MM.1S (cell line): ENCODE measurements around the gene VPS18.

Experiments
- DNase-seq: peaks from one replicate; pipeline ENCODE4 v3.0.0-alpha.2; 2015
- H2AFZ ChIP-seq: fragments of 300-600 bp; sonication (generic); 2 replicates; pipeline ENCODE4 v1.6.0; 2016; ENCODE audit warnings: antibody characterized with exemption, low read length
- H3F3A ChIP-seq: fragments of 300-600 bp; sonication (generic); 2 replicates; pipeline ENCODE4 v1.6.1; 2016; ENCODE audit warnings: mild to moderate bottlenecking, antibody characterized with exemption, low read length, moderate library complexity, mixed read lengths; ENCODE audit not compliant: insufficient read depth
- H3K27ac ChIP-seq: fragments of 300-600 bp; sonication (generic); 2 replicates; pipeline ENCODE4 v1.5.1; 2016; ENCODE audit warnings: mild to moderate bottlenecking, low read length
- H3K27me3 ChIP-seq: fragments of 300-600 bp; sonication (generic); replicated peaks from 2 replicates; pipeline ENCODE4 v1.6.0; 2016; ENCODE audit warnings: low read length; ENCODE audit not compliant: insufficient read depth
- H3K36me3 ChIP-seq: fragments of 300-600 bp; sonication (generic); replicated peaks from 2 replicates; pipeline ENCODE4 v1.6.1; 2016; ENCODE audit warnings: mild to moderate bottlenecking, low read length, mixed read lengths; ENCODE audit not compliant: insufficient read depth
- H3K4me1 ChIP-seq: fragments of 300-600 bp; sonication (generic); 2 replicates; pipeline ENCODE4 v1.6.1; 2016; ENCODE audit warnings: low read length, mixed read lengths
- H3K4me2 ChIP-seq: fragments of 300-600 bp; sonication (generic); 2 replicates; pipeline ENCODE4 v1.6.0; 2016; ENCODE audit warnings: low read depth, low read length
- H3K4me3 ChIP-seq: fragments of 300-600 bp; sonication (generic); 2 replicates; pipeline ENCODE4 v1.5.1; 2016; ENCODE audit warnings: low read length, mixed read lengths
- H3K79me2 ChIP-seq: fragments of 300-600 bp; sonication (generic); 2 replicates; pipeline ENCODE4 v1.6.1; 2016; ENCODE audit warnings: mixed run types, low read length, mixed read lengths
- H3K9ac ChIP-seq: fragments of 300-600 bp; sonication (generic); 2 replicates; pipeline ENCODE4 v1.6.1; 2016; ENCODE audit warnings: low read length, mixed read lengths
- H3K9me2 ChIP-seq: fragments of 300-600 bp; sonication (generic); replicated peaks from 2 replicates; pipeline ENCODE4 v1.6.1; 2016; ENCODE audit warnings: mild to moderate bottlenecking, low read length, mixed read lengths; ENCODE audit not compliant: insufficient read depth
- H3K9me3 ChIP-seq: fragments of 300-600 bp; sonication (generic); replicated peaks from 2 replicates; pipeline ENCODE4 v1.6.1; 2016; ENCODE audit warnings: mild to moderate bottlenecking, low read length, mixed read lengths; ENCODE audit not compliant: insufficient read depth
- H4K20me1 ChIP-seq: fragments of 300-600 bp; sonication (generic); 2 replicates; pipeline ENCODE4 v1.6.1; 2016; ENCODE audit warnings: mild to moderate bottlenecking, low read length, moderate library complexity, mixed read lengths; ENCODE audit not compliant: insufficient read depth
- CTCF ChIP-seq: fragments of 300-600 bp; sonication (generic); IDR thresholded peaks from 2 replicates; pipeline ENCODE4 v1.5.1; 2016; ENCODE audit warnings: antibody characterized with exemption, low read length, mixed read lengths
- EZH2 ChIP-seq: fragments of 300-600 bp; sonication (generic); optimal IDR thresholded peaks from 2 replicates; pipeline ENCODE3; 2017; ENCODE audit warnings: low read depth, mild to moderate bottlenecking, antibody characterized with exemption, low read length, mixed read lengths
- EZH2phosphoT487 ChIP-seq: fragments of 300-600 bp; sonication (generic); IDR thresholded peaks from 2 replicates; pipeline ENCODE4 v1.6.1; 2018; ENCODE audit warnings: antibody characterized with exemption, low read length

Gene VPS18

DNA sequence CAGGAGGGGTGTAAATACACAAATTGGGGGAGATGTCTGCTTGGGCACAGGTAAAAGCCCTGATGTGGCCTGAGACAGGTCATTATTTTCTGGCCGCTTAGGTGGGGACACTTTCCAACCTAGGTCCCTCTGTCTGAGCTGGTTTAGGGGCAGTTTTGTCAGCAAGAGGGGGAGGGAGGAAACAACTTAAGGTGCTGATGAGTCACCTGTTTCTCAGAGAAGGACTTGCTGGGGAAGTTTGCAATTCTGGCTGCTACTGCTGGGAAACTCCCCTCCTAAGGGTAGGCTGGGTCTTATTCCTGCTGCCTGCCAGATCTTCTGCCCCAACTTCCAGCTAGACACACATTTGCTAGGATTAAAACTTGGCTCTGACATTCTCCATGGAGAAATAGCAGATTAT is 15.5 kb upstream of the VPS18 start:
- peak; percentile 71 for DNase-seq
- Histone ChIP-seq H3K79me2 (no peaks in the 10 kb centered on the region), H3K9me3 (no peaks in the 10 kb centered on the region), H4K20me1 (no peaks in the 10 kb centered on the region), H3K27ac (no peak overlapping the region; the same call in 1 of the 2 replicates), H2AFZ (0 out of 2 replicates have a peak overlapping the region, but pooled peaks have one; percentile 26), H3K4me2 (peak overlapping the region; percentile 18; the same call in 1 of the 2 replicates), H3F3A (no peaks in the 10 kb centered on the region), H3K4me3 (no peak overlapping the region), H3K4me1 (peaks cover 9% of the 10 kb centered on the region), H3K27me3 (no peaks in the 10 kb centered on the region), H3K9me2 (no peaks in the 10 kb centered on the region), H3K36me3 (no peaks in the 10 kb centered on the region), H3K9ac (no peak overlapping the region)
- no peak for TF ChIP-seq CTCF
- no peak for TF ChIP-seq EZH2phosphoT487
- no peak for TF ChIP-seq EZH2

DNA sequence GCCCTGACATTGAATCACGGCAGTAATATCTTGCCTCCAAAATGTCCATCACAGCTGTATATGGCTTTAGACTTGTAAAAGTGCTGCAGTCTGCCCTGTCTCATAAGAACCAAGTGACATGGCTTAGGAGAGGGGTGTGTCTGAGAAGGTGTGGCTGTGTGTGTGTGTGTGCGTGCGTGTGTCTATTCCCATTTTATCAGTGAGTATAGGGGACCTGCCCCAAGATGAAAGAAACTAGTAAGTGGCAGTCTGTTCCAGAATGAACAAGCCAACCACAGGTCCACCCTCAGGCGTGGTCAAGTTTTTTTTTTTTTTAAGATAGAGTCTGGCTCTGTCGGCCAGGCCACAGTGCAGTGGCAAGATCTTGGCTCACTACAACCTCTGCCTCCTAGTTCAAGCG is 14.6 kb upstream of the VPS18 start:
- Histone ChIP-seq H3K4me1 (peaks cover 13% of the 10 kb centered on the region), H3K36me3 (no peaks in the 10 kb centered on the region), H3K9ac (no peak overlapping the region), H3K79me2 (no peaks in the 10 kb centered on the region), H3K9me3 (no peaks in the 10 kb centered on the region), H3K4me2 (no peak overlapping the region), H3K4me3 (no peak overlapping the region), H4K20me1 (no peaks in the 10 kb centered on the region), H2AFZ (no peak overlapping the region), H3K27me3 (no peaks in the 10 kb centered on the region), H3K27ac (no peak overlapping the region), H3F3A (no peaks in the 10 kb centered on the region), H3K9me2 (no peaks in the 10 kb centered on the region)
- no peak for DNase-seq
- TF ChIP-seq EZH2phosphoT487 (no peak), CTCF (no peak), EZH2 (no peak)

DNA sequence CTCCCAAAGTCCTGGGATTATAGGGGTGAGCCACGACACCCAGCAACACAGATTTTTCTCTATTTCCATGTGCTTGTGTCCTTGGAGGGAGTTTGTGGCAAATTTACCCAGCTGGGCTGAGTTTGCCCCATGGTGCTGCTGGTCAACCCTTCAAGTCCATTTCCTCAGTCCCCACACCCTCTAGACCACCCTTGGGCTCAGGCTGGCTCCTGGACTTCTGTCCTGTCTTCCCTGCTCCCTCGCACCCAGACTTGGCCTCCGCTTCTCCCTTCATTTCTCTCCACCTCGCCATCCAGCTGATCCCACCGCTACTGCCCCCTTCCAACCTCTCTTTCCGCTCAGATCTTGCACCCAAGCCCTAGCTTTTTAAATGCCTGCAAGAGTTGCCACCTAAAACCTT is 12.9 kb upstream of the VPS18 start:
- Histone ChIP-seq H3K4me2 (no peak overlapping the region), H3K9ac (no peak overlapping the region), H3K4me1 (peaks cover 13% of the 10 kb centered on the region), H4K20me1 (no peaks in the 10 kb centered on the region), H3K27ac (no peak overlapping the region), H3K36me3 (no peaks in the 10 kb centered on the region), H3K27me3 (no peaks in the 10 kb centered on the region), H3K9me3 (no peaks in the 10 kb centered on the region), H3F3A (no peaks in the 10 kb centered on the region), H2AFZ (no peak overlapping the region), H3K4me3 (no peak overlapping the region), H3K79me2 (no peaks in the 10 kb centered on the region), H3K9me2 (no peaks in the 10 kb centered on the region)
- TF ChIP-seq EZH2phosphoT487: no peak
- TF ChIP-seq EZH2: no peak
- no peak for TF ChIP-seq CTCF
- no peak for DNase-seq
